LoVo (cell line): ENCODE results near the gene PDCD10.

Experiments
- DNase-seq: peaks from one replicate; pipeline ENCODE4 v3.0.0-alpha.2; 2016; ENCODE audit warnings: low spot score

PDCD10 gene

GRCh38 chr3:167735233-167736138 lies 794 bp upstream of the PDCD10 start, which contains the start of gene SERPINI1:
Gene SERPINI1 (plus strand): TSS chr3:167735721. CDS start chr3:167789129, 53,408 bp downstream.
- peak; percentile 92 for DNase-seq

GRCh38 chr3:167733961-167734497 lies 663 bp downstream of the PDCD10 start:
- no peak for DNase-seq

DNA sequence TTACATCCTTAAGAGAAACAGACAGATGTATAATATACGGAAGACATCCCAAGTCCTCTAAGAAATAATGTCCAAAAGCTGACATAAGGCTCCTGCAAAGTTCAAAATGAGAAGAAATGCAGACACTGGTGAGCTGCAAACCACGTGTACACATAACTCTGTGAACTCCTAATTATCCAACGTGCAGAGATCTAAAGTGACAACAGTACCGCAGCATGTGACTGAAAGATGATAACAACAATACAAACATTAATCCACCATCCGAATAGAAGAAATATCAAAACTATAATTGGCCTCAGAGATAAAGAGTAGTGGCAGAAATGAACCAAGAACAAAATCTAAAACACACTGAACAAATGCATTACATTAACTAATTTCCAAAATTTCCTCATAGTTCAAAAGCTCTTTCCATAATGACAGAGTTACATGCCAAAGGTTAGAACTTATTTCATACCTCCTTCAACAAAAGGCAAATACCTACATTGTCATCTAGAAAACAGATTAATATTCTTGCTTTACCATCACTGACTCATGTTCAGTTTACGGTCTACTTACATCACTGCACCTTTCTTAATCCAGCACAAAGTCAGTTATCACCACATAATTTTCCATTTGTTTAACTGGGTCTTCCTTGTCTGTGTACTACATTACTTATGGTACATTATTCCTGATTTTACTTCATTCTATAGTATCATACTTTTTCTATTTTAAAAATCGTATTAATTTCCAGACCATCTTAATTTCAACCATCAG lies 2.2 kb downstream of the PDCD10 start:
- DNase-seq = no peak

DNA sequence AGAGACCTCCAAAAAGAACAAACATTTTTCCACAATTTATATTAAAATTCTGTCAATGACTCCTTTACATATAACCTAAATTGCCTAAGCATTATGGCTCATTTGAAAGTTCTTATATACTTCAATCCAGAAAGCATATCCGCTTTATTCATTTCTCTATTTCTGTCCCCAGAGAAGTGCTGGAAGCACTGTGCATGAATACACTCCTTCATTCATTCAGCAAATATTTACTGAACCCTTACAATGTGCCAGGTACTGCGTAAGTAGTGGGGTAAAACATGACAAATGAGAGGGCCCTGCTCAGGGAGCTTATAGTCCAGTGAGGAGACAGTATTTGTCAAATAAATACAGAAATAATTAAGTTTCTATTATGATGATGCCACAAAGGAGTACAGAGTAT lies 3.3 kb downstream of the PDCD10 start:
- no peak for DNase-seq

DNA sequence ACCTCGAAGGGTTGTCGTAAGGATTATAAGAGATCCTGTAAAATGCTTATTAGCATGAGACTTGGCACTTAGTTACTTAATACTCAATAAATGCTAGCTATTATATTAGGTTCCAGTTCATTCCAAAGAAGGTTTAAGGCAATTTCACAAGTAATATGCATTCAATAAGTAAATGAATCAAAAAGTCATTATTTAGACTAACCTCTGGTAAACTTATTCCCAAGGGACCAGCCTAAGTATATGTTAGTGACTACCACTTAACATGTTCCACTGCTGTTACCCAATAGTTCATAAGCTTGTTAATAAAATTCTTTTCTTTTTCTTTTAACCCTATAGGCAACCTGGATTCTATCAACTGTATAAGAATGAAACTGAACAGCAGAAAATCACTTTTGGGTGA lies 5.1 kb downstream of the PDCD10 start:
- DNase-seq = no peak

GRCh38 chr3:167728632-167729323 lies 5.9 kb downstream of the PDCD10 start:
- DNase-seq = no peak

- no peak for DNase-seq
Observed at GRCh38 chr3:167728176-167728575, 6.5 kb downstream of the PDCD10 start.

DNA sequence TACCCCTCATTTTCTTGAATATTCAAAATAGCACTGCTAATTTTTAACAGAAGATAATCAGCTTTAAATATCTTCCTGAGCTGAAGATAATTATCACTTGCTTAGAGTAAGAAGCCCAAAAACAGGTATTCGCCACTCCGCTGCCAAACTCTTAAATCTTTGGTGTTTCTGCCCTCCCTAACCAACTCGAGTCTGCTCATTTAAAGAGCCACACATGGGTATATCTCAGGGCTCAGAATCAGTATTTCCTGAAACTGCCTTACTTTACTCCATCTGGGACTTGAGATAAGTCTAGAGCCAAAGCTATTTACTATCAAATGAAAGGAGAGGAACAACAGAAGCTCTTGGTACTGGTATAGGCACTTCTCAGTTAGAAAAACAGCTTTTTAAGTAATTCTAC lies 10.8 kb downstream of the PDCD10 start:
- no peak for DNase-seq

GRCh38 chr3:167723025-167723512 lies 11.6 kb downstream of the PDCD10 start:
- DNase-seq = no peak

DNA sequence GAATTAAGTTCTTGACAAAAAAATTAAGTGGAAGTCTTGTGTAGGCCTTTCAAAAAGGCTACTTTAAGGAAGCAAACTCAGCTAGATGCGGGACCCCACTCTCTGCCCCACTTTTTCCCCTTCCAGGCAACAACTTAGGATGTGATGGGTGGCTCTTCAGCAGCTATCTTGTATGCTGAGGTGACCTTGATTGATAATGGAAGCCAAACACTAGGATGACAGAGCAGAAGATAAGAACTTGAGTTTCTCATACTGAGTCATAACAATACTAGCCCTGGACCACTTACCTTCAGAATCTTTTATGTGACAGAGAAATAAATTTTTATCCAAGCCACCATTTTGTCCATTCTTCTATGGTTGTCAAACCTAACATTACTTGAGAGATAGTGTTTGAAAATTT lies 16.1 kb downstream of the PDCD10 start:
- DNase-seq = no peak

DNA sequence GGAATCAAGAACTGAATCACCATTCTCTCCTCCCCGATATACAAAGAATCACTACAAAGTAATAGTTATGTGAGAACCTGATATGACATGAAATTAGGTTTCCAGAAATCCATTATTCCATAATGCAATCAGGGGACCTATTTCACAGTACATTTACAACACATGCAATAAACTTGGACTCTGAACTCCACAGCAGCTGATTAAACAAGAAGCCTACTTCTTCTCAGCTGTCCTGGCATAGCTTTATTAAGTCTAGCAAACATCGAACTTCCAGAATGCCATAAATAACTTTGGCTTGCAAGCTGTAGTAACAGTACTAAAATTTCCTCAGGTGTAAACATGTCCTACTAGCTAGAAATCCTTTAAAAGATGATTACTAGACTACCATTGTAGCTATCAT lies 17.8 kb downstream of the PDCD10 start:
- DNase-seq = peak; percentile 34

DNA sequence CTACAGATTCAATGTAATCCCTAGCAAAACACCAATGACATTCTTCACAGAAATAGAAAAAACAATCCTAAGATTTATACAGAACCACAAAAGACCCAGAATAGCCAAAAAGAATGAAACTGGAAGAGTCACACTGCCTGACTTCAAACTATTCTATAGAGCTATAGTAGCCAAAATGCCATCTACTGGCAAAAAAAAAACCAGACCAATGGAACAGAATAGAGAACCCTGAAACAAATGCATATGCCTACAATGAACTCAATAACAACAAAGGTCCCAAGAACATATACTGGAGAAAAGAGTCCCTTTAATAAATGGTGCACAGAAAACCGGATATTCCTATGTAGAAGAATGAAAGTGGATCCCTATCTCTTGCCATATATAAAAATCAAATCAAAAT lies 19.8 kb downstream of the PDCD10 start:
- DNase-seq = no peak

DNA sequence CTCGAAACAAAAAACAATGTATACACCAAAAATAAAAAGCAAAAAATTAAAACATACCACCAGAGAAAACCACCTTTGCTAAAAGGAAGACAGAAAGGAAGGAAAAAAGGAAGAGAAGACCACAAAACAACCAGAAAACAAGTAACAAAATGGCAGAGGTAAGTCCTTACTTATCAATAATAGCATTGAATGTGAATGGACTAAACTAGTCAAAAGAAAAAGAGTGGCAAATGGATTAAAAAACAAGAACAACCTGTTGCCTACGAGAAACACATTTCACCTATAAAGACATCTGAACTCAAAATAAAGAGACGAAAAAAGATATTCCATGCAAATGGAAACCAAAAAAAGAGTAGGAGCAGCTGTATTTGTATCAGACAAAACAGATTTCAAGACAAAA lies 22.2 kb downstream of the PDCD10 start:
- DNase-seq = no peak

GRCh38 chr3:167711439-167711838 lies 23.3 kb downstream of the PDCD10 start:
- DNase-seq = no peak

DNA sequence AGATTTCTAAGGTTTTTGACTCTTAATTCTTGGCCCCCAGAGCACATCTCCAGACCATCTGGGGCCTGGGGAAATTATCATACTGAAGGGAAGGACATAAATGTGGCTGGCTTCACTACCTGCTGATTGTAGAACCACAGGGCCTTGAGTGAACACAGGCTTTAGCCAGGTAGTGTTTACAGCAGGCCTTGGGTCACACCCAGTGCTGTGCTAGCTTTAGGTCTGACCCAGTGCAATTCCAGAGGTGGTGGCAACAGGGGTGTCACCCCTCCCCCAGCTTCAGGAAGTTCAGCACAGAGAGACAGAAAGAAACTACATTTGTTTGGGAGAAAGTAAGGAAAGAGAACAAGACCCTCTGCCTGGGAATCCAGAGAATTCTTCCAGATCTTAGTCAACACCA lies 24.1 kb downstream of the PDCD10 start:
- no peak for DNase-seq

DNA sequence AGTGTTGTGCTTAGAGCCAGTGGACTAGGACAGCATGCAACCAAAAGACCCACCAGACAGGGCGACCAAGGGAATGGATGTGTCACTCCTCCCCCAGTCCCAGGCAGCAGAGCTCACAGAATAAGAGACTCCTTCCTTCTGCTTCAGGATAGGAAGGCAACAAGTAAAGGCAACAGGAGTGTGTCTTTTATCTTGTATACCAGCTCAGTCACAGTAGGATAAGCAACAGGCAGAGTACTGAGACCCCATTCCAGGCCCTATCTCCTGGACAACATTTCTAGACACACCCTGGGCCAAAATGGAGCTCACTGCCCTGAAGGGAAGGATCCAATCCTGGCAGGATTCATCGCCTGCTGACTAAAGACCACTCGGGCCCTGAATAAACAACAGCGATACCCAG lies 25.0 kb downstream of the PDCD10 start:
- DNase-seq = no peak

DNA sequence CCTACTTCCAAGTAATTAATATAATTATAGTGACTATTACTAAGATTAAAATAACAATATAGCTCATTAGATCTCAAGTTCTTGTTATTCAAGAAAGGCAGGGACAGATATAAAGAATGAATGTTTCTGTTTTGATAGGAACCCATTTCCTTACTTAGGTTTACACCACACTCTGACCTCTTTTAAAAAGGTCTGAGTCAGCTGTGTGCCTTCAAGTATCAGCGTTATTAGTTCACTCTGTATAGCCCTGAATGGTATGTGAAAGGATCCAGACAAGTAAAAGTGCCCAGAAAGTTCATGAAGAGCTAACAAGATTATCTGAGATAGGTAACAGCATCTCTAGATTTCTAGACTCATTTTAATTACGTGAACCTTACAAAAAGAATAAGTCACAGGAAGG lies 28.9 kb downstream of the PDCD10 start:
- DNase-seq = no peak

DNA sequence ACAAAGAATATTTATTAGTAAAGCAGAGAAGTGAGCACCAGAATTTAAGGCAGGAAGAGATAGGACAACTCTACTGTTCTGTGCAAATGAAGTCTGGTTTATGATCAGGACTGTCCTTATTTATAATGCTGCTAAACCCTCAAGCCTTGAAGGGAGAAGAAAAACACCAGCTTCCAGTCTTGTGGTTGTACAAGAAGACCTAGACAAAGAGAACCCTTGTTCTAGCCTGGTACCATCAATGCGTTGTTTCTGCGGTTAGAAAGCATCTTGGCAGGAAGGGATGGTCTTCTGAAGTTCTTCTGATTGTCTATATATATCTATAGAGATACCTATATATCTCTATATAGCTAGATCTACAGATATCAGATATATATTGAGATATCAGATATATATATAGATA lies 33.8 kb downstream of the PDCD10 start:
- no peak for DNase-seq

DNA sequence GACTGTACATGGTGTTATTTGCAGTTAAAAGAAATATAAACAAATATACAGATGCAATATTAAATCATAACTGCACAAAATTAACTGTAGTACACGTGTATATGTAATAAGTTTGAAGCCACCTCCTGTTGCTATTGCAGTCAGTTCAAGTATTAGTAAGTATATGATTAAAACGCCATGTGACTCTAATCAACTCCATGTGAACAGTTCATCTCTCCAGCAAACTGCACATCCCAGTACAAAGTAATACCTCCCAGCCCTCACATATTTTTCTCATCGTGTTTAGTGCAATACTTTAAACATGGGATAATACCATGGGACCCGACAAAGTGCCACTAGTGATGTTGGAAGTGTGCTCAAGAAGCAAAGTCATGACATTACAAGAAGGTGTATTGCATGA lies 34.6 kb downstream of the PDCD10 start:
- no peak for DNase-seq

DNA sequence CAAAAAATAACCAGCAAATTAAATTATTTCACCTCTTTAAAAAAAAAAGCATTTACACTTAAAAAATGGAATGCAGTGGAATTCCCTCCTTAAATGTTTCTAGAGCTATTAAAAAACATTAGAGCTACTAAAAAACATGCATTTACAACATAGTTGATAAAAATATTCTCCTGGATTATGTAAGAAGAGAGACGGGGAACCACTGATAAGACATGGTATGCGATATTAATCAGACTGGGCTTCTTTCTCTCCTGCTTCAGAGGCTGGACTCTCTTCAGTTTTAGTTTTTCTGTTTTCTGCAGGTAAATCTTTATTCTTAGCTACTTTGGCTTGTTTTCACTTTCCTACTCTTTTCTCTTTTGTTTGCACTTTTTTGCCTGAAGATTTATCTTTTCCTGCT lies 40.6 kb downstream of the PDCD10 start:
- no peak for DNase-seq

DNA sequence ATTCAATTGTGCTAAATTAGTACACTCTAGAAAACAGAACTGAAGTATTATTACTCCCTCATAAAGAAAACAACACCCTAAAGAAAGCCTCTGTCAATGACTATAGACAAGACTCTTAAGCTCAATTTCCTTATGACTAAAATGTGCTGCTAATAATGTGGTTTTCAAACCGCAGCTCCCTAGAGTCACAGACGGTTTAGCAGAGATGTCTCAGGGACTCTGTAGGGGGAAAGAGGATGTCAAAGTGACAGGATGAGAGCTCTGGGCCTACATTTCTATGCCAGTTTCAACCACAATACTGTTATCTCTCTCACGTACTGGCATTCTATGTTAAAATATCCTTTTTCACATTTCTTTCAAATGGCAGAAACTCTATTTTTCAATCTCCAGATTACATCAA lies 43.3 kb downstream of the PDCD10 start:
- DNase-seq = no peak

- peak; percentile 52 for DNase-seq
Observed at GRCh38 chr3:167684388-167684993, 50.2 kb downstream of the PDCD10 start.
